Activated CD8-positive, alpha-beta T cell treated with anti-CD3 and anti-CD28 coated beads for 36 hours (primary cell): Measurements from ENCODE around the gene ADAMTS5. TPM values are rescaled to one million over a fixed set of nuclear protein-coding genes. Genes with fewer than 3 reads are reported as not detected.

Source experiments
- ATAC-seq: fragments of 200-7000 bp; cut with Tn5 transposase; one replicate; pipeline ENCODE4 v1.10.0; 2021; ENCODE audit warnings: mild to moderate bottlenecking, moderate library complexity
- CTCF ChIA-PET: fragments of 350-600 bp; sonication (Branson Sonifier 250); formaldehyde crosslinking; loops from one replicate; lab custom pipeline; 2021; ENCODE audit warnings: antibody characterized with exemption; lab: Charles Lee
- POLR2A ChIA-PET: fragments of 350-600 bp; sonication (Branson Sonifier 250); formaldehyde crosslinking; loops from one replicate; lab custom pipeline; 2021; ENCODE audit warnings: antibody characterized with exemption; lab: Charles Lee
- DNase-seq: peaks from one replicate; pipeline ENCODE4 v3.0.0-alpha.2; 2020
- H3K27ac Mint-ChIP-seq: one replicate; pipeline ENCODE4 v1.8.0; 2021; ENCODE audit warnings: mild to moderate bottlenecking, mixed read lengths
- H3K27me3 Mint-ChIP-seq: one replicate; pipeline ENCODE4 v1.8.0; 2021; ENCODE audit warnings: mixed read lengths
- H3K36me3 Mint-ChIP-seq: one replicate; pipeline ENCODE4 v1.8.0; 2021; ENCODE audit warnings: low read depth, mixed read lengths
- H3K4me1 Mint-ChIP-seq: one replicate; pipeline ENCODE4 v1.8.0; 2021; ENCODE audit warnings: low read depth, mixed read lengths
- H3K4me3 Mint-ChIP-seq: one replicate; pipeline ENCODE4 v1.8.0; 2021; ENCODE audit warnings: mild to moderate bottlenecking, moderate library complexity, mixed read lengths
- H3K9me3 Mint-ChIP-seq: one replicate; pipeline ENCODE4 v1.8.0; 2021; ENCODE audit warnings: mixed read lengths
- CTCF ChIP-seq: fragments of 200-600 bp; IDR thresholded peaks from one replicate; pipeline ENCODE4 v1.8.0; 2022; ENCODE audit warnings: antibody characterized with exemption, mild to moderate bottlenecking
- intact Hi-C: fragments of 100-400 bp; cut with micrococcal nuclease; formaldehyde crosslinking; loops from one replicate; pipeline ENCODE4 v1.10.0; 2022
- total RNA-seq, 2 experiments: library from RNA; stranded (reverse); gene quantifications; one replicate each; pipeline ENCODE4 v1.2.3, GENCODE V29; 2021

The ADAMTS5 gene
- total RNA-seq, 2 experiments from 2014 or later = not detected

GRCh38 chr21:26941421-26941820 is 25.5 kb downstream of the ADAMTS5 start:
- ChIA-PET POLR2A (no interaction called here), CTCF (interaction anchor here (1.3 kb wide), 1 partner anchor 21 kb away, joined by 3 read pairs; no protein-coding TSS in a partner anchor)
- Mint-ChIP-seq H3K9me3 (no peaks in the 10 kb centered on the region), H3K27ac (no peak overlapping the region), H3K27me3 (peaks cover under 1% of the 10 kb centered on the region), H3K4me1 (no peaks in the 10 kb centered on the region), H3K36me3 (no peaks in the 10 kb centered on the region), H3K4me3 (no peak overlapping the region)
- DNase-seq (no peak), ATAC-seq (no peak)
- no peak for TF ChIP-seq CTCF
- intact Hi-C loops = no loop called here

GRCh38 chr21:26939601-26940111 is 27.2 kb downstream of the ADAMTS5 start:
- Mint-ChIP-seq H3K36me3 (no peaks in the 10 kb centered on the region), H3K4me3 (no peak overlapping the region), H3K27ac (no peak overlapping the region), H3K4me1 (no peaks in the 10 kb centered on the region), H3K9me3 (no peaks in the 10 kb centered on the region), H3K27me3 (no peaks in the 10 kb centered on the region)
- ChIA-PET CTCF (no interaction called here), POLR2A (no interaction called here)
- intact Hi-C loops = no loop called here
- ATAC-seq (no peak), DNase-seq (no peak)
- TF ChIP-seq CTCF = no peak

- ChIA-PET CTCF (no interaction called here), POLR2A (no interaction called here)
Measured at GRCh38 chr21:26936641-26937040, 30.2 kb downstream of the ADAMTS5 start.

GRCh38 chr21:26935977-26936376 is 30.9 kb downstream of the ADAMTS5 start:
- H3K27me3 Mint-ChIP-seq = peaks cover 4% of the 10 kb centered on the region
- no peaks in the 10 kb centered on the region for H3K9me3 Mint-ChIP-seq
- no peak overlapping the region for H3K4me3 Mint-ChIP-seq
- no peaks in the 10 kb centered on the region for H3K4me1 Mint-ChIP-seq
- TF ChIP-seq CTCF = no peak
- H3K36me3 Mint-ChIP-seq = no peaks in the 10 kb centered on the region
- intact Hi-C loops = no loop called here
- CTCF ChIA-PET = no interaction called here
- ATAC-seq (no peak), DNase-seq (no peak)
- H3K27ac Mint-ChIP-seq = no peak overlapping the region
- POLR2A ChIA-PET = no interaction called here

More at GRCh38 chr21:26936641-26937040, 30.2 kb downstream of the ADAMTS5 start:
- Mint-ChIP-seq H3K36me3 (no peaks in the 10 kb centered on the region), H3K4me3 (no peak overlapping the region), H3K27me3 (peaks cover 4% of the 10 kb centered on the region), H3K9me3 (no peaks in the 10 kb centered on the region), H3K4me1 (no peaks in the 10 kb centered on the region), H3K27ac (no peak overlapping the region)
- no peak for ATAC-seq
- TF ChIP-seq CTCF = no peak
- DNase-seq = no peak
- intact Hi-C loops = no loop called here

- H3K27me3 Mint-ChIP-seq = peaks cover 4% of the 10 kb centered on the region
- H3K9me3 Mint-ChIP-seq = no peaks in the 10 kb centered on the region
- H3K27ac Mint-ChIP-seq = no peak overlapping the region
- DNase-seq (no peak), ATAC-seq (no peak)
- H3K36me3 Mint-ChIP-seq = no peaks in the 10 kb centered on the region
- no peak overlapping the region for H3K4me3 Mint-ChIP-seq
- POLR2A ChIA-PET = no interaction called here
- no peaks in the 10 kb centered on the region for H3K4me1 Mint-ChIP-seq
- intact Hi-C loops = no loop called here
- no peak for TF ChIP-seq CTCF
- CTCF ChIA-PET = no interaction called here
Measured at GRCh38 chr21:26934383-26934782, 32.5 kb downstream of the ADAMTS5 start.
